ENCODE data around the gene SLC9A3.

- TF ChIP-seq CTCF (IDR thresholded peaks at IDR 0.05; ENCODE audit: low read length), result no peak
- TF ChIP-seq EZH2 (IDR thresholded peaks at IDR 0.05; ENCODE audit: borderline replicate concordance, low read length), result no peak
These were observed 51.3 kb downstream of the SLC9A3 start for GRCh38 chr5:472656-473550.
